CD4-positive, CD25-positive, alpha-beta regulatory T cell (primary cell): ENCODE data around the gene TMBIM1. TPM values are rescaled to one million over a fixed set of nuclear protein-coding genes. Genes with fewer than 3 reads are reported as not detected.
A peak's percentile ranks its signal among the peaks of the same experiment; 100 is the strongest.

Experiments used
- ATAC-seq, 2 donors: fragments of 150-1000 bp; cut with Tn5 transposase; one replicate each; pipeline ENCODE4 v1.10.0; 2021; ENCODE audit warnings: low read depth in 2 of 2, moderate number of reproducible peaks in 2 of 2, moderate library complexity in 1 of 2
- DNase-seq, 3 donors: peaks; one replicate each; pipeline versions ENCODE4 v3.0.0 to v3.0.0-alpha.2; 2012 to 2022; ENCODE audit warnings: mixed read lengths in 1 of 3
- H3K27ac ChIP-seq: one replicate; pipeline ENCODE4 v1.7.0; 2013; ENCODE audit warnings: mild to moderate bottlenecking, low read length; ENCODE audit not compliant: insufficient read depth, poor library complexity, severe bottlenecking
- H3K27me3 ChIP-seq: one replicate; pipeline ENCODE4 v1.7.0; 2013; ENCODE audit warnings: low read length; ENCODE audit not compliant: control insufficient read depth, insufficient read depth
- H3K36me3 ChIP-seq: one replicate; pipeline ENCODE4 v1.7.0; 2013; ENCODE audit warnings: mild to moderate bottlenecking, low read length, moderate library complexity; ENCODE audit not compliant: control insufficient read depth, insufficient read depth
- H3K4me1 ChIP-seq: 2 replicates; pipeline ENCODE4 v1.7.0; 2013; ENCODE audit warnings: mild to moderate bottlenecking, low read length; ENCODE audit not compliant: insufficient read depth, control insufficient read depth, poor library complexity, severe bottlenecking
- H3K4me3 ChIP-seq: one replicate; pipeline ENCODE4 v1.7.0; 2013; ENCODE audit warnings: low read depth, mild to moderate bottlenecking, low read length, moderate library complexity
- H3K9me3 ChIP-seq, 2 experiments: 1 replicate in 1 of 2; 2 replicates in 1 of 2; pipeline ENCODE4 v1.7.0; 2013; ENCODE audit warnings: low read length in 2 of 2, mild to moderate bottlenecking in 1 of 2, moderate library complexity in 1 of 2; ENCODE audit not compliant: control insufficient read depth in 2 of 2
- H3K27ac Mint-ChIP-seq, 3 donors: one replicate each; pipeline ENCODE4 v1.8.0; 2020 to 2022; ENCODE audit warnings: mild to moderate bottlenecking in 3 of 3, mixed read lengths in 3 of 3, moderate library complexity in 2 of 3
- H3K27me3 Mint-ChIP-seq: one replicate; pipeline ENCODE4 v1.8.0; 2022; ENCODE audit warnings: mild to moderate bottlenecking, mixed read lengths
- H3K36me3 Mint-ChIP-seq: one replicate; pipeline ENCODE4 v1.8.0; 2020; ENCODE audit warnings: mixed read lengths
- H3K4me1 Mint-ChIP-seq, 4 donors: one replicate each; pipeline ENCODE4 v1.8.0; 2020 to 2022; ENCODE audit warnings: mixed read lengths in 4 of 4, mild to moderate bottlenecking in 1 of 4
- H3K4me3 Mint-ChIP-seq, 4 donors: one replicate each; pipeline ENCODE4 v1.8.0; 2020 to 2022; ENCODE audit warnings: mild to moderate bottlenecking in 4 of 4, mixed read lengths in 4 of 4, moderate library complexity in 3 of 4
- H3K9me3 Mint-ChIP-seq, 7 donors: one replicate each; pipeline ENCODE4 v1.8.0; 2020 to 2022; ENCODE audit warnings: mixed read lengths in 7 of 7, mild to moderate bottlenecking in 3 of 7, moderate library complexity in 2 of 7
- polyA plus RNA-seq, 4 donors: library from polyadenylated mRNA; unstranded; fragments of 300-500 nt; fragmentation: Illumina TruSeq; gene quantifications; one replicate each; pipeline ENCODE4 v1.2.3, GENCODE V29; 2021
- total RNA-seq: library from RNA; stranded (reverse); gene quantifications from one replicate; pipeline ENCODE4 v1.2.3, GENCODE V29; 2022

The TMBIM1 gene
- total and polyA plus RNA-seq, 5 donors from 2014 or later, result 96.4 to 180 (median 162) TPM

- Mint-ChIP-seq H3K27ac (peak overlapping the region; percentile 95 to 97 (median 97)), H3K36me3 (peaks cover 4% of the 10 kb centered on the region), H3K9me3 (no peaks in the 10 kb centered on the region), H3K27me3 (no peaks in the 10 kb centered on the region), H3K4me1 (peaks cover 21 to 84% (median 57%) of the 10 kb centered on the region in 4 donors), H3K4me3 (peak overlapping the region; percentile 92 to 97 (median 94))
- H3K36me3 ChIP-seq, result peaks cover 13% of the 10 kb centered on the region
- no peaks in the 10 kb centered on the region for H3K9me3 ChIP-seq
- DNase-seq, result peak; percentile 72 to 87 (median 78)
- no peaks in the 10 kb centered on the region for H3K27me3 ChIP-seq
- peak overlapping the region; percentile 77 for H3K4me3 ChIP-seq
- peak overlapping the region; percentile 96 for H3K27ac ChIP-seq
- peaks cover 86% of the 10 kb centered on the region for H3K4me1 ChIP-seq
- peak; percentile 66 to 71 for ATAC-seq
Measured at GRCh38 chr2:218286570-218287459, 5.5 kb downstream of the TMBIM1 start.

GRCh38 chr2:218285604-218286003 lies 6.7 kb downstream of the TMBIM1 start:
- Mint-ChIP-seq H3K27me3 (no peaks in the 10 kb centered on the region), H3K4me1 (peaks cover 21 to 76% (median 52%) of the 10 kb centered on the region in 4 donors), H3K9me3 (no peaks in the 10 kb centered on the region), H3K4me3 (peak overlapping the region; percentile 92 to 97 (median 94)), H3K27ac (peak overlapping the region; percentile 95 to 97 (median 97)), H3K36me3 (peaks cover 7% of the 10 kb centered on the region)
- Histone ChIP-seq H3K27ac (peak overlapping the region; percentile 96), H3K4me1 (peaks cover 74% of the 10 kb centered on the region), H3K4me3 (peak overlapping the region; percentile 77), H3K9me3 (no peaks in the 10 kb centered on the region), H3K27me3 (no peaks in the 10 kb centered on the region), H3K36me3 (peaks cover 20% of the 10 kb centered on the region)
- ATAC-seq, result no peak
- no peak for DNase-seq

- peaks cover 61% of the 10 kb centered on the region for H3K4me1 ChIP-seq
- H3K9me3 ChIP-seq, result no peaks in the 10 kb centered on the region
- H3K27me3 ChIP-seq, result no peaks in the 10 kb centered on the region
- H3K4me3 ChIP-seq, result peak overlapping the region; percentile 51
- DNase-seq (peak; percentile 35 to 75 (median 46)), ATAC-seq (peak; percentile 52 to 55)
- H3K4me3 Mint-ChIP-seq, result peak overlapping the region; percentile 92 to 97 (median 94)
- peak overlapping the region; percentile 96 for H3K27ac ChIP-seq
- peaks cover 21 to 73% (median 40%) of the 10 kb centered on the region in 4 donors for H3K4me1 Mint-ChIP-seq
- H3K36me3 Mint-ChIP-seq, result peaks cover 12% of the 10 kb centered on the region
- H3K9me3 Mint-ChIP-seq, result no peaks in the 10 kb centered on the region
- peaks cover 33% of the 10 kb centered on the region for H3K36me3 ChIP-seq
- H3K27ac Mint-ChIP-seq, result peak overlapping the region; percentile 95 to 97 (median 97)
- no peaks in the 10 kb centered on the region for H3K27me3 Mint-ChIP-seq
Measured at GRCh38 chr2:218284106-218284811, 8.0 kb downstream of the TMBIM1 start.

- no peak overlapping the region for H3K4me3 ChIP-seq
- Mint-ChIP-seq H3K4me3 (no peak overlapping the region), H3K36me3 (peaks cover 14% of the 10 kb centered on the region), H3K9me3 (no peaks in the 10 kb centered on the region), H3K27me3 (no peaks in the 10 kb centered on the region), H3K27ac (peak overlapping the region in 2 of 3 donors; percentile 44 to 51), H3K4me1 (peaks cover 21 to 58% (median 31%) of the 10 kb centered on the region in 4 donors)
- H3K36me3 ChIP-seq, result peaks cover 52% of the 10 kb centered on the region
- no peak for DNase-seq
- peak overlapping the region; percentile 56 for H3K27ac ChIP-seq
- ATAC-seq, result no peak
- H3K4me1 ChIP-seq, result peaks cover 46% of the 10 kb centered on the region
- no peaks in the 10 kb centered on the region for H3K9me3 ChIP-seq
- H3K27me3 ChIP-seq, result no peaks in the 10 kb centered on the region
Measured at GRCh38 chr2:218282173-218282991, 9.9 kb downstream of the TMBIM1 start.

GRCh38 chr2:218281449-218281848 lies 10.9 kb downstream of the TMBIM1 start:
- peaks cover 37% of the 10 kb centered on the region for H3K4me1 ChIP-seq
- Mint-ChIP-seq H3K27me3 (no peaks in the 10 kb centered on the region), H3K4me3 (peak overlapping the region in 1 of 4 donors; percentile 58), H3K9me3 (no peaks in the 10 kb centered on the region), H3K36me3 (peaks cover 24% of the 10 kb centered on the region), H3K27ac (peak overlapping the region; percentile 69 to 74 (median 73)), H3K4me1 (peaks cover 16 to 52% (median 23%) of the 10 kb centered on the region in 4 donors)
- H3K27me3 ChIP-seq, result no peaks in the 10 kb centered on the region
- ATAC-seq, result no peak
- no peak overlapping the region for H3K4me3 ChIP-seq
- H3K27ac ChIP-seq, result no peak overlapping the region
- H3K9me3 ChIP-seq, result no peaks in the 10 kb centered on the region
- DNase-seq, result no peak
- peaks cover 61% of the 10 kb centered on the region for H3K36me3 ChIP-seq

GRCh38 chr2:218280260-218280870 lies 11.9 kb downstream of the TMBIM1 start:
- H3K4me1 Mint-ChIP-seq, result peaks cover 8 to 42% (median 14%) of the 10 kb centered on the region in 4 donors
- Histone ChIP-seq H3K27ac (peak overlapping the region; percentile 16), H3K27me3 (no peaks in the 10 kb centered on the region), H3K4me3 (no peak overlapping the region), H3K4me1 (peaks cover 30% of the 10 kb centered on the region), H3K36me3 (peaks cover 72% of the 10 kb centered on the region), H3K9me3 (no peaks in the 10 kb centered on the region)
- peak overlapping the region in 2 of 3 donors; percentile 62 to 72 for H3K27ac Mint-ChIP-seq
- H3K36me3 Mint-ChIP-seq, result peaks cover 28% of the 10 kb centered on the region
- DNase-seq (no peak), ATAC-seq (no peak)
- no peaks in the 10 kb centered on the region for H3K9me3 Mint-ChIP-seq
- H3K27me3 Mint-ChIP-seq, result no peaks in the 10 kb centered on the region
- no peak overlapping the region for H3K4me3 Mint-ChIP-seq
